HG03571 (cell line): ENCODE results near the gene ZNF641.
"Not testable (repeated sequence)": the region's sequence is repeated elsewhere in the genome, so short reads cannot be mapped to it uniquely, and the experiment has no call there.

Source experiments
- ATAC-seq: cut with Tn5 transposase; IDR thresholded peaks from one replicate; pipeline ENCODE4 v1.9.1; 2021; ENCODE audit not compliant: unreplicated experiment

ZNF641 gene

GRCh38 chr12:48336061-48336460, 14.7 kb downstream of the ZNF641 start:
- no peak for ATAC-seq

GRCh38 chr12:48334808-48335207, 15.9 kb downstream of the ZNF641 start:
- ATAC-seq, result no peak

GRCh38 chr12:48333680-48334079, 17.0 kb downstream of the ZNF641 start:
- not testable (repeated sequence) for ATAC-seq

- ATAC-seq, result no peak
Measured at GRCh38 chr12:48331399-48331798, 19.3 kb downstream of the ZNF641 start.

GRCh38 chr12:48329199-48329939, 21.4 kb downstream of the ZNF641 start:
- no peak for ATAC-seq

- ATAC-seq, result no peak
Measured at GRCh38 chr12:48316491-48316890, 34.2 kb downstream of the ZNF641 start.

- no peak for ATAC-seq
Measured at GRCh38 chr12:48311313-48311712, 39.4 kb downstream of the ZNF641 start.

GRCh38 chr12:48307269-48307668, 43.5 kb downstream of the ZNF641 start:
- ATAC-seq, result no peak

GRCh38 chr12:48305190-48305589, 45.5 kb downstream of the ZNF641 start:
- no peak for ATAC-seq

- no peak for ATAC-seq
Measured at GRCh38 chr12:48302161-48302911, 48.4 kb downstream of the ZNF641 start.

GRCh38 chr12:48300774-48301173, 49.9 kb downstream of the ZNF641 start:
- ATAC-seq, result no peak

- ATAC-seq, result no peak
Measured at GRCh38 chr12:48296586-48297282, 54.0 kb downstream of the ZNF641 start.

GRCh38 chr12:48292040-48292439, 58.7 kb downstream of the ZNF641 start:
- ATAC-seq, result no peak

GRCh38 chr12:48291511-48291910, 59.2 kb downstream of the ZNF641 start:
- ATAC-seq, result no peak

- ATAC-seq, result no peak
Measured at GRCh38 chr12:48288387-48289268, 62.1 kb downstream of the ZNF641 start.
